Body of pancreas (tissue), 4 donors: ENCODE measurements around the gene KIDINS220. TPM values are rescaled to one million over a fixed set of nuclear protein-coding genes. Genes with fewer than 3 reads are reported as not detected.

Experiments used
- ATAC-seq: fragments of 150-250 bp; one replicate; pipeline ENCODE4 v1.9.1; 2016
- DNase-seq, 4 donors: peaks; one replicate each; pipeline ENCODE4 v3.0.0-alpha.2; 2019
- H3K27ac ChIP-seq, 4 donors: fragments of 200-600 bp; sonication (generic); 1 replicate in 3 of 4; 2 replicates in 1 of 4; pipeline versions ENCODE4 v1.5.1 to v1.6.1; 2016 to 2019; ENCODE audit warnings: mild to moderate bottlenecking in 1 of 4, mixed read lengths in 1 of 4, moderate library complexity in 1 of 4
- H3K27me3 ChIP-seq, 2 donors: fragments of 200-600 bp; sonication (generic); one replicate each; pipeline ENCODE4 v1.6.0; 2016; ENCODE audit warnings: mild to moderate bottlenecking in 1 of 2
- H3K36me3 ChIP-seq, 2 donors: fragments of 200-600 bp; sonication (generic); replicated peaks in 1 of 2; 2 replicates each; pipeline ENCODE4 v1.5.1; 2016; ENCODE audit warnings: low read depth in 2 of 2; ENCODE audit not compliant: insufficient read depth in 1 of 2
- H3K4me1 ChIP-seq: fragments of 200-600 bp; sonication (generic); one replicate; pipeline ENCODE4 v1.6.0; 2016
- H3K4me3 ChIP-seq, 2 donors: fragments of 200-600 bp; sonication (generic); 1 replicate in 1 of 2; 2 replicates in 1 of 2; pipeline ENCODE4 v1.5.1; 2016 to 2019
- H3K9me3 ChIP-seq, 3 donors: fragments of 200-600 bp; sonication (generic); 1 replicate in 2 of 3; 2 replicates in 1 of 3; pipeline ENCODE4 v1.5.1; 2016
- POLR2A ChIP-seq, 3 donors: fragments of 450-650 bp; IDR thresholded peaks; one replicate each; pipeline ENCODE4 v1.6.1; 2016; ENCODE audit warnings: antibody characterized with exemption in 3 of 3, mild to moderate bottlenecking in 2 of 3
- WGBS, 2 donors: methylation state at CpG; one replicate each; pipeline ENCODE4 v1.1.5; 2017; 5-methylcytosine and 5-hydroxymethylcytosine counted together
- intact Hi-C: fragments of 100-400 bp; cut with DNase I; formaldehyde crosslinking; loops from one replicate; pipeline ENCODE4 v1.15.1; 2023
- total RNA-seq, 2 donors: library from RNA; depleted of rRNA; stranded (reverse); fragments of >200 nt; gene quantifications; one replicate each; pipeline ENCODE4 v1.1.0, GENCODE V29; 2016
- TF ChIP-seq, protein P1 (sequence below), 7 experiments: fragments of 450-650 bp in 4 of 7; fragments of 200-600 bp in 3 of 7; sonication (generic) in 3 of 7; IDR thresholded peaks; one replicate each; pipeline ENCODE4 v1.5.1; 2016 to 2019; ENCODE audit warnings: antibody characterized with exemption in 7 of 7

KIDINS220 gene
- total RNA-seq, 2 donors from 2014 or later, result 43.6 to 45.2 TPM

DNA sequence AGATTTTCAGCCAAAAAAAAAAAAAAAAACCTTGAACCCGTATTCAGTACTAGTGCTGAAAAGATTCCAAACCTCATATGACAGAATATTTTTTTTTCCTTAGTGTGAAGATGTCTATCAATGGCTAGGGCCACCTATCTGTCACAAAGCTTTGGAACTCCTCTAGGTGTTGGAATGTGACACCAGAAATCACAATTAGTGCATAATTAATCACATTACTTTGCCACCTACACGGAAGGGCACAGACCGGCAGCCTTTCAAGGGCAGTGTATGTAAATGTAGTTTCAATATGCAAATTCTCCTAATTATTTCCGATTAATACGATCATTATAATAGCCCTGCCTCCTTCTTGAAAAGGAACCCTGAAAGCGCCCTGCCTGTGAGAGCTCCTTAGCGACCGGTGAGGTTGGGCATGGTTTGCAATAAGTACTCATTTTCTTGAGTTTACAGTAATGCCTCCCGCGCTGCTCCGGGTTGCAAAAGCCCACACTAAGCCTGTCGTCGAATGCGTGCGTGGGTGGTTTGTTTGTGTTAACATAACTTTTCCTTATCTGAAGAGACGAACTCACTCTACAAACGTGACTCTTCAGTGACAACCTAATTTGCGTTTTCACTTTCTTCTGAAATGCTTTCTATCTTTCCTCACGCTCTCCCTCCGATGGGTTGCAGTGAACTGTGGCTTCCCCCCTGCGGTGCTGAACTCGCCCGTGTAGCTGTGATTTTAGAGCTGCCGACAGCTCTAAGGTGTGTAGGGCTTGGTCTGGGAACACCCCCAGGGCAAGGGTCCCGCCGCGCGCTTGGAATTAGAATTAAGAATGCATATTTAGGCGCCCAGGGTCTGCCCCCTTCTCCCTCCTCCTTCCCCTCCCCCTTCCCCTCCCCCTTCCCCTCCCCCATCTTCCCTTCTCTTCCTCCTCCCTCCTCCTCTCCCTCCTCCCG is 156.3 kb downstream of the KIDINS220 start:
- peak overlapping the region; percentile 0 to 23 for H3K4me3 ChIP-seq
- no peak for TF ChIP-seq POLR2A (IDR thresholded peaks at IDR 0.05)
- TF ChIP-seq, protein P1, sequence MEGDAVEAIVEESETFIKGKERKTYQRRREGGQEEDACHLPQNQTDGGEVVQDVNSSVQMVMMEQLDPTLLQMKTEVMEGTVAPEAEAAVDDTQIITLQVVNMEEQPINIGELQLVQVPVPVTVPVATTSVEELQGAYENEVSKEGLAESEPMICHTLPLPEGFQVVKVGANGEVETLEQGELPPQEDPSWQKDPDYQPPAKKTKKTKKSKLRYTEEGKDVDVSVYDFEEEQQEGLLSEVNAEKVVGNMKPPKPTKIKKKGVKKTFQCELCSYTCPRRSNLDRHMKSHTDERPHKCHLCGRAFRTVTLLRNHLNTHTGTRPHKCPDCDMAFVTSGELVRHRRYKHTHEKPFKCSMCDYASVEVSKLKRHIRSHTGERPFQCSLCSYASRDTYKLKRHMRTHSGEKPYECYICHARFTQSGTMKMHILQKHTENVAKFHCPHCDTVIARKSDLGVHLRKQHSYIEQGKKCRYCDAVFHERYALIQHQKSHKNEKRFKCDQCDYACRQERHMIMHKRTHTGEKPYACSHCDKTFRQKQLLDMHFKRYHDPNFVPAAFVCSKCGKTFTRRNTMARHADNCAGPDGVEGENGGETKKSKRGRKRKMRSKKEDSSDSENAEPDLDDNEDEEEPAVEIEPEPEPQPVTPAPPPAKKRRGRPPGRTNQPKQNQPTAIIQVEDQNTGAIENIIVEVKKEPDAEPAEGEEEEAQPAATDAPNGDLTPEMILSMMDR (IDR thresholded peaks at IDR 0.05), result no peak
- H3K27ac ChIP-seq, result peak overlapping the region; percentile 89 to 99 (median 98)
- peak; percentile 53 to 76 (median 62) for DNase-seq
- peaks cover 49% of the 10 kb centered on the region for H3K4me1 ChIP-seq
- no peaks in the 10 kb centered on the region for H3K27me3 ChIP-seq
- ATAC-seq, result no peak
- intact Hi-C loops, result no loop called here
- no peaks in the 10 kb centered on the region for H3K9me3 ChIP-seq
- WGBS, 2 donors, result 1% methylated on average over 29 to 30 of the region's 30 CpGs
- H3K36me3 ChIP-seq, result no peaks in the 10 kb centered on the region

DNA sequence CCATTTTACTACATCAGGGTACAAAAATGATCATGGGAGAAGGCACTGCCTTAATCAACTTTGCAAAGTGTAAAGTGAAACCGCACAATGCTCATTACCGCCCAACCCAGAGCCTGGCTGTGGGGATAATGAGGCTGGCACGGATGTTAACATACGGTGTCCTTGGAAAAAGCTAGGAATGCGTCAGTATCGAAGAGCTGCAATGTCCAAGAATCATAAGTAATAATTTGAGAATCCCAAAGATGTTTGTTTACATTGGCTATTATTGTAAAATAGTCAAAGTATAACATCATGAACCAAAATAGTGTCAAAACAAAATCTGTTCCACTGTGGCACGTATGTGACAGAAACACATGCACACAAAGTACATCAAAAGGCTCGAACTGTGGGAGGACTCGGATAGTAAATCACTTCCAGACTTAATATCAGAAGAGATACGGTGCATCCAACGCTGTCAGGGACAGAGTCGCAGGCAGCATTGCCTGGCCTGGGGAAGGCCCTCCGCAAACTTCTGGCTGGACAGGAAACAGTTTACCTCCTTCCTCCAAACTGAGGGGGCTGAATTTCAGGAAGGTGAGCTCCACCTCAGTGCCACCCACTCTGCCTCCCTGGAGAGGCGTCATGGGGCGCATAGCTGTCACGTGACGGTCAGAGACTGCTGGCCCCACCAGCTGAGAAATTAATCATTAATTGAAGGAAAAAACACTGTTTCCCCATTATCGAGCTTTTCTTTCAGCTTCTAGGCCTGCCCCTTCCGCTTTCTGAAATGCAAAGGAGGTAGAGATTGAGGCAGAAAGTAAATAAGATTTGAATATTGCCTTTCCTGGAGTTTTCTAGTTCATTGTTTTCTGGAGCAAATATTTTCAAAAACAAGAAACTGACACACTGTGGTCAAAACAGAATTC is 157.3 kb downstream of the KIDINS220 start:
- Histone ChIP-seq H3K27ac (peak overlapping the region; percentile 96 to 100 (median 99)), H3K4me1 (peaks cover 49% of the 10 kb centered on the region), H3K36me3 (no peaks in the 10 kb centered on the region), H3K27me3 (no peaks in the 10 kb centered on the region), H3K4me3 (no peak overlapping the region), H3K9me3 (no peaks in the 10 kb centered on the region)
- 7 to 10% methylated on average over 19 of the region's 19 CpGs for WGBS, 2 donors
- DNase-seq (peak; percentile 88 to 95 (median 90)), ATAC-seq (peak; percentile 47)
- intact Hi-C loops, result no loop called here
- TF ChIP-seq POLR2A (IDR thresholded peaks at IDR 0.05), result peak; percentile 82 to 99 (median 97)
- TF ChIP-seq, protein P1 (IDR thresholded peaks at IDR 0.05), result no peak

DNA sequence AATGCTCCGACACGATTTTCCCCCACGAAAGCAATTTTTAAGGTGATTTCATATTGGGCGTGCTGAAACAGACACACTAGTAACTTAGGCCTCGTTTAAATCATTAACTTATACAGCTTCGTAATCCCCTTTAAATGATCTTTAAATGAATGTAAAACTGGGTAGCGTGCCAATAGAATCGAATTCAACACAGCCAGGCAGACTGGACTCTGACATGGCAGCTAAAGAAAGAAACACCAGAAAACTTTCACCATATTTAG is 157.9 kb downstream of the KIDINS220 start:
- peaks cover 47% of the 10 kb centered on the region for H3K4me1 ChIP-seq
- no peaks in the 10 kb centered on the region for H3K36me3 ChIP-seq
- WGBS, 2 donors, result 12 to 14% methylated on average over 8 of the region's 8 CpGs

More for the DNA sequence above, 157.9 kb downstream of the KIDINS220 start:
- TF ChIP-seq, protein P1 (IDR thresholded peaks at IDR 0.05), result no peak
- no peak for TF ChIP-seq POLR2A (IDR thresholded peaks at IDR 0.05)
- H3K27ac ChIP-seq, result peak overlapping the region; percentile 96 to 100 (median 99)
- no peak for DNase-seq
- no peaks in the 10 kb centered on the region for H3K27me3 ChIP-seq
- intact Hi-C loops, result no loop called here
- peak overlapping the region in 1 of 2 donors; percentile 33 for H3K4me3 ChIP-seq
- ATAC-seq, result no peak
- peaks cover 0 to 4% (median 0%) of the 10 kb centered on the region in 3 donors for H3K9me3 ChIP-seq

Other genes with a start within 250 kb of the KIDINS220 start
- gene ID2, start 155.6 kb downstream of the KIDINS220 start, total RNA-seq, result 100 to 1,000 TPM in 1 of 2 donors, 10 to 100 TPM in 1; 50.3 to 157 TPM
- 10 to 100 TPM in 1 of 2 donors, 1 to 10 TPM in 1; 6.7 to 13.5 TPM for gene MBOAT2, start 166.1 kb upstream of the KIDINS220 start, total RNA-seq